ENCODE measurements around the gene TBC1D22A.

TBC1D22A gene

DNA sequence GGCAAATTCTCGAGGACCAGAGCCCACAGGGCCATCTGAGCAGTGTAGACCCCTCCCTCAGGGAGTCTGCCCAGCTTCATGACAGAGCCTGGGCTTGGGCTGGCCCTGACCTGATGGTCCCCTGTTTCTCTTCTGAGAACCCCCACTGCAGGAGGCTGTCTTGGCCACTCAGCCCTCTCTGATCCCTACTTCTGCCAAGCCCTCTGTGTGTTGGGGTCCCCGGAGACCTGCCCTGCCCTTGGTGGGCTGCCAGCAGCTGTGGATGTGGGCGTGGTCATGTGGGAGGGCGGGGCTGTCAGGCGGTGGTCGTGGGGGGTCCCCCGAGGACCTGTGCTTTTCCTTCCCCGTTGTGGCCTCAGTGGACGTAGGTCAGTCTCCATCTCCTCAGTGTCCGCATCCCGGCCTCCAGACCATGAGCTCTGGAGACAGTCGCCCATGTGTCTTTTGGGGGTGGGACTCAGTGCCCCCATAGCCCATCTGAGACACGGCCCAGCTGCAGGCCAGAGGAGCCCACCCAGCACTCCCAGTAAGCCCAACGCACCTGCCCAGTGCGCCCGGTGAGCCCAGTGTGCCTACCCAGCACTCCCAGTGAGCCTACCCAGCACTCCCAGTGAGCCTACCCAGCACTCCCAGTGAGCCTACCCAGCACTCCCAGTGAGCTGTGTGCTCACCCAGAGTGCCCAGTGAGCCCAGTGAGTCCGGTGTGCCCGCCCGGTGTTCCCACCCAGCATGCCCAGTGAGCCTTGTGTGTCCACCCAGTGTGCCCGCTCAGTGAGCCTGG lies 409.2 kb downstream of the TBC1D22A start:
- TF ChIP-seq, protein P1, sequence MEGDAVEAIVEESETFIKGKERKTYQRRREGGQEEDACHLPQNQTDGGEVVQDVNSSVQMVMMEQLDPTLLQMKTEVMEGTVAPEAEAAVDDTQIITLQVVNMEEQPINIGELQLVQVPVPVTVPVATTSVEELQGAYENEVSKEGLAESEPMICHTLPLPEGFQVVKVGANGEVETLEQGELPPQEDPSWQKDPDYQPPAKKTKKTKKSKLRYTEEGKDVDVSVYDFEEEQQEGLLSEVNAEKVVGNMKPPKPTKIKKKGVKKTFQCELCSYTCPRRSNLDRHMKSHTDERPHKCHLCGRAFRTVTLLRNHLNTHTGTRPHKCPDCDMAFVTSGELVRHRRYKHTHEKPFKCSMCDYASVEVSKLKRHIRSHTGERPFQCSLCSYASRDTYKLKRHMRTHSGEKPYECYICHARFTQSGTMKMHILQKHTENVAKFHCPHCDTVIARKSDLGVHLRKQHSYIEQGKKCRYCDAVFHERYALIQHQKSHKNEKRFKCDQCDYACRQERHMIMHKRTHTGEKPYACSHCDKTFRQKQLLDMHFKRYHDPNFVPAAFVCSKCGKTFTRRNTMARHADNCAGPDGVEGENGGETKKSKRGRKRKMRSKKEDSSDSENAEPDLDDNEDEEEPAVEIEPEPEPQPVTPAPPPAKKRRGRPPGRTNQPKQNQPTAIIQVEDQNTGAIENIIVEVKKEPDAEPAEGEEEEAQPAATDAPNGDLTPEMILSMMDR (IDR thresholded peaks at IDR 0.05; ENCODE audit: low read depth, low read length), result no peak
- H3K4me3 ChIP-seq (replicated peaks in 1 of 2; ENCODE audit: low read depth in 2 of 2, low read length in 2 of 2), result no peak overlapping the region
- no peak for DNase-seq (ENCODE audit: low read depth in 2 of 2)

DNA sequence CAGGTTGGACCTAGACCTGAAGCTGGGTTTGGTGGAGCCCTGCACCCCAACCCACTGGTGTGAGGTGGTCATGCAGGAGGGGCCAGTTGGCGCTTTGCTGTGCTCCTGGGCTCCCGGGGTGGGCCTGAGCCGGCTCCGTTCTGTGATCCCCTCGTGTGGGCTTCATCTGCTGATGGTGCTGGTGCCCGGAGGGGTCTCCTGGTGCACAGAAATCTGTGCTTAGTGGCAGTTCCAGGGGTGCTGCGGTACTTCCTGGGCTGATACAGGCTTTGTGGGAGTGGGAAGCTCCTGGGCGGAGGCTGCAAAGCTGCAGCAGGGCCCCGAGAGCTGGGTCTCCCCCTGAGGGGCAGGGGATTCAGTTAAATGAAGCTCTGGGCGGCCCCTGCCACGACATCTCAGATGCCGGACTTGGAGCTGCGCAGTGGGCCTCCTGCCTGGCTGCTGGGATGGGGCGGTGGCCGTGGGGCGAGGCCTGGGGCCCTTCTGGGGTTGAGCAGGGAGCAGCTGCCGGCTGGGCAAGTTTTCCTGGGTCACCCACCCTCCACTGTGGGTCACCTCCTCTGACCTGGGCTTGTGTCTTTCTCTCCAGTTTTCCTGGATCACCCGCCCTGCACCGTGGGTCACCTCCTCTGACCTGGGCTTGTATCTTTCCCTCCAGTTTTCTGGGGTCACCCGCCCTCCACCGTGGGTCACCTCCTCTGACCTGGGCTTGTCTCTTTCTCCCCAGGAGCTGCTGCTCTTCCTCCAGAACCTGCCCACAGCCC lies 410.5 kb downstream of the TBC1D22A start:
- TF ChIP-seq, protein P1 (IDR thresholded peaks at IDR 0.05; ENCODE audit: low read depth, low read length), result no peak
- no peak for DNase-seq (ENCODE audit: low read depth in 2 of 2)
- no peak overlapping the region for H3K4me3 ChIP-seq (replicated peaks in 1 of 2; ENCODE audit: low read depth in 2 of 2, low read length in 2 of 2)

DNA sequence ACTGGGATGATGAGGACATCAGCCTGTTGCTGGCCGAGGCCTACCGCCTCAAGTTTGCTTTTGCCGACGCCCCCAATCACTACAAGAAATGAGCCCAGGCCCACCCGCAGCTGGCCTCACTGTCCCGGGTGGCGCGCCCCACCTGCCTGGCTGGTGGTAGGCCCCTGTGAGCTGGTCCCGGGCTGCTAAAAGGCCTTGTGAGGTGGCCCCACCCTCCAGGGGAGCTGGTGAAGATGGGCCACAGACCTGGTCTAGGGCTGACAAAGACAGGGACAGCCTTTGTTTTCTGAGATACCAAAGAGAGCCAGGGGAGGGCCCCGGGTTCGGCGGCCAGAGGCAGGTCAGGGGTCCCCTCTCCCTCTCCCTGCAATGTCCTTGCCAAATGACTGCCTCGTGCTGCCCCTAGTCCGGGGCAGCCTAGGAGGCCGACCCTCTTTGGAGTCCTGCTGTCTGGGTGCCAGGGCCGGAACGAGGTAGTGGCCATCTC lies 411.1 kb downstream of the TBC1D22A start:
- TF ChIP-seq, protein P1 (IDR thresholded peaks at IDR 0.05; ENCODE audit: low read depth, low read length), result no peak
- DNase-seq (ENCODE audit: low read depth in 2 of 2), result no peak
- no peak overlapping the region for H3K4me3 ChIP-seq (replicated peaks in 1 of 2; ENCODE audit: low read depth in 2 of 2, low read length in 2 of 2)

DNA sequence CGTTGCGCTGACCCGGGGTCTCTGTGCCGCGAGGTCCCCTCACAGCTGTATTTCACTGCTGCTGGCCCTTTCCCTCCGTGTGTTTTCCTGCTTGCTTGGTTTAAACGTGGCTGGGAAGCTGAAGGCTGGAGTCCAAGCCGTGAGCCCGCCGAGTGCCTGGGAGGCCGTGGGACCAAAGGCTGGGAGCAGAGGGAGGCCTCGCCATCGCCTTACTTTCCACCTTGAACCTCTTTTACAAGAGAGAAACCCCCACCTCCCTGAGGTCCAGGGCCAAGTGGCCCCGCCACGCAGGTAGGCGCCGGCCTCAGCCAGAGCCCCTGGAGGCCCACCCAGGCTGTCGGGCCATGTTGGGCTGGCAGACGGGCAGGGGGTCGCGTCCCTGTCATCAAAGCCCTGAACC lies 411.6 kb downstream of the TBC1D22A start:
- H3K4me3 ChIP-seq (replicated peaks in 1 of 2; ENCODE audit: low read depth in 2 of 2, low read length in 2 of 2), result no peak overlapping the region
- TF ChIP-seq, protein P1 (IDR thresholded peaks at IDR 0.05; ENCODE audit: low read depth, low read length), result no peak

DNA sequence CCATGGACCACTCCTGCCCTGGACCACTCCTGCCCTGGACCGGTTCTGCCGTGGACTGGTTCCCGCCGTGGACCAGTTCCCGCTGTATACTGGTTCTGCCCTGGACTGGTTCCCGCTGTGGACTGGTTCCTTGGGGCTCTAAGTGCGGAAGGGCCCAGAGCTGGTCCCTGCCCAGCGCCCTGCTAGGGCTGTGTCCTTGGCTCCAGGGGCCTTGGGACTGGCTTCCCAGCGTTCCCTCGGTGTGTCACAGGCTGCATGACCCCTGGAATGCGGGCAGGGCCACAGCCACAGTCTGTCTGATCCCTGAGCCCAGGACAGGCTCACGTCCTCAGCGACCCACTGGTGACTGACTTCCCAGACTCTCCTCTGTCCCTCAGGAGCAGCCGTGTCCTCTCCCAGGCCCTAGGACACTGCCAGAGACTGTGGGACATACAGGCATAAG lies 412.2 kb downstream of the TBC1D22A start:
- TF ChIP-seq, protein P1 (IDR thresholded peaks at IDR 0.05; ENCODE audit: low read depth, low read length), result no peak
- no peak for DNase-seq (ENCODE audit: low read depth in 2 of 2)
- H3K4me3 ChIP-seq (replicated peaks in 1 of 2; ENCODE audit: low read depth in 2 of 2, low read length in 2 of 2), result no peak overlapping the region

More for the DNA sequence above, 411.6 kb downstream of the TBC1D22A start:
- no peak for DNase-seq (ENCODE audit: low read depth in 2 of 2)

DNA sequence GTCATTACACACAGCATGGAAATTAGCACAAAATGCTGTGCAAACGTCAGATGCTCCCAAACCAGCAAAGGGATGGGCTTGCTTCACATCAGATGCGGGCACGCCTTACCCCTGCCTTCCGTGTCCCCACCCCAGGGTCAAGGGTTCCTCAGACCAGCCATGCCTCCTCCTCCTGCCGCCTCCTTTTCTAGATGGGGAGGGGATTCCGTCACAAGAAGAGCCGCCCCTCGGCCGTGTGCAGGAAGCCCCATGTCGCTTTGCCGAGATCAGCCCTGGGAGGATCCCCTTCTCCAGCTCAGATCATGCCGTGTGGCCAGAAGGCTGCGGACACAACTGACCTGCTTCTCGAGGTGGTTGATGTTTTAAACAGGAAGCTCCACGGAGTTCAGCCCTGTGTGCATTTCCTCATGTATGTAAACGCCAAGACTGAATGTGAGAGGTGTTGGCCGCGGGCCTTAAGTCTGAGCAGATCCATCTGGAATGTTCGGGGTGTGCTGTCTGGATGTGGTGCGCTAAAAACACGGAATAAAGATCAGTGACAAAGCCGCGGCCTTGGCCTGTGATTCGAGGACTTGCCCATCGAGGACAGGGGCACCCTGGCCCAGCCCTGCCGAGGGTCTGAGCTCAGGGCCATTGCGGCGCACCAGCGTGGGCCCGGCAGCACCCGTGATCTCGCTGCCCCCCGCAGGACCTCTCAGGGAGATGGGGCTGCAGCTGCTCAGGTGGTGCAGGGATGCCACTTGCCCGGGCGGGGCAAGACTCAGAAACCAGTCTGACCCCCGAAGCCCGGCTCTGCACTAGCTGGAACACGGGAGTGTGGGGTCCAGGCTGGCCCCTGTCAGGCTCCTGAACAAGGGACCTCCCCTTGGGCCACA lies 412.9 kb downstream of the TBC1D22A start:
- peak; percentile 66 to 85 for DNase-seq (ENCODE audit: low read depth in 2 of 2)
- TF ChIP-seq, protein P1 (IDR thresholded peaks at IDR 0.05; ENCODE audit: low read depth, low read length), result no peak
- H3K4me3 ChIP-seq (replicated peaks in 1 of 2; ENCODE audit: low read depth in 2 of 2, low read length in 2 of 2), result no peak overlapping the region
